Retinal pigment epithelial cell (primary cell): ENCODE measurements around the gene ZNF511.

Experiments
- DNase-seq: peaks from one replicate; pipeline ENCODE4 v3.0.0-alpha.2; 2010; ENCODE audit warnings: low read depth
- H3K4me3 ChIP-seq: 2 replicates; pipeline ENCODE4 v1.5.1; 2011; ENCODE audit warnings: mild to moderate bottlenecking, low read length, control low read depth, moderate library complexity
- TF ChIP-seq, protein P1 (sequence below): conservative IDR thresholded peaks from 2 replicates; pipeline ENCODE4 v1.5.1; 2011; ENCODE audit warnings: low read depth, low read length, control low read depth, inconsistent platforms

Gene ZNF511

GRCh38 chr10:133276100-133276434, 32.6 kb upstream of the ZNF511 start:
- TF ChIP-seq, protein P1, sequence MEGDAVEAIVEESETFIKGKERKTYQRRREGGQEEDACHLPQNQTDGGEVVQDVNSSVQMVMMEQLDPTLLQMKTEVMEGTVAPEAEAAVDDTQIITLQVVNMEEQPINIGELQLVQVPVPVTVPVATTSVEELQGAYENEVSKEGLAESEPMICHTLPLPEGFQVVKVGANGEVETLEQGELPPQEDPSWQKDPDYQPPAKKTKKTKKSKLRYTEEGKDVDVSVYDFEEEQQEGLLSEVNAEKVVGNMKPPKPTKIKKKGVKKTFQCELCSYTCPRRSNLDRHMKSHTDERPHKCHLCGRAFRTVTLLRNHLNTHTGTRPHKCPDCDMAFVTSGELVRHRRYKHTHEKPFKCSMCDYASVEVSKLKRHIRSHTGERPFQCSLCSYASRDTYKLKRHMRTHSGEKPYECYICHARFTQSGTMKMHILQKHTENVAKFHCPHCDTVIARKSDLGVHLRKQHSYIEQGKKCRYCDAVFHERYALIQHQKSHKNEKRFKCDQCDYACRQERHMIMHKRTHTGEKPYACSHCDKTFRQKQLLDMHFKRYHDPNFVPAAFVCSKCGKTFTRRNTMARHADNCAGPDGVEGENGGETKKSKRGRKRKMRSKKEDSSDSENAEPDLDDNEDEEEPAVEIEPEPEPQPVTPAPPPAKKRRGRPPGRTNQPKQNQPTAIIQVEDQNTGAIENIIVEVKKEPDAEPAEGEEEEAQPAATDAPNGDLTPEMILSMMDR = no peak
- peak overlapping the region; percentile 31 for H3K4me3 ChIP-seq
- DNase-seq = no peak

- TF ChIP-seq, protein P1 = no peak
- DNase-seq = no peak
- peak within 1 kb of the TSS; percentile 31 for H3K4me3 ChIP-seq
Observed at GRCh38 chr10:133276435-133277201, 32.1 kb upstream of the ZNF511 start, which contains the start of gene ADAM8. TSS of gene ADAM8 (minus strand) at chr10:133276868. CDS start at chr10:133276817, 51 bp downstream.

GRCh38 chr10:133277277-133277992, 31.3 kb upstream of the ZNF511 start:
- DNase-seq = no peak
- H3K4me3 ChIP-seq = no peak overlapping the region
- TF ChIP-seq, protein P1 = no peak

DNA sequence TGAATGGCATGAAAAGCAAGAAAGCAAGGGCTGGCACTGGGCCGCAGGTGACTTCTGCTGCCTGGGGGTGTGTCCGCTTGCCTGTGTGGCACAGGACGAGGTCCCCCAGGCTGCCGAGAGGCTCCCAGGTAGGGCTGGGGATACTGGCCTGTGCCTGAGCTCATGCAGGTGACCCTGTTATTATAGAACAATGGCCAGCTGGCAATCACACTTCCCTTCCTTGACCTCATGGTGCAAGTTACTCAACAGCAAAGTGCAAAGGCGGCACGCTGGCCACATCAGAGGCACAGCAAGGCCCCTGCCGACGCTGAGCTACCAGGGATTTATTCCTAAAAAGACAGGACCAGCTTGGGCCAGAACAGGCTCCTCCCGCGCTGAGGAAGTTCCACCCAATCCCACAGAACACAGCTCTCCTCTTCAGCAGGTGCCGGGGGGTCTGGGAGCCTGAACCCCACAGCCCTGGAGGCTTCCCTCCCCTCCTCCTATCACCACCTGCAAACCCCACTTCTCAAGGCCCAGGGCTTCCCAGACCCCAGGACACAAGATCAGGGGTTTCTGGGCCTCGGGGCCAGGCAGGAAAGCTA, 30.6 kb upstream of the ZNF511 start:
- no peak for DNase-seq
- TF ChIP-seq, protein P1 = no peak
- H3K4me3 ChIP-seq = no peak overlapping the region

DNA sequence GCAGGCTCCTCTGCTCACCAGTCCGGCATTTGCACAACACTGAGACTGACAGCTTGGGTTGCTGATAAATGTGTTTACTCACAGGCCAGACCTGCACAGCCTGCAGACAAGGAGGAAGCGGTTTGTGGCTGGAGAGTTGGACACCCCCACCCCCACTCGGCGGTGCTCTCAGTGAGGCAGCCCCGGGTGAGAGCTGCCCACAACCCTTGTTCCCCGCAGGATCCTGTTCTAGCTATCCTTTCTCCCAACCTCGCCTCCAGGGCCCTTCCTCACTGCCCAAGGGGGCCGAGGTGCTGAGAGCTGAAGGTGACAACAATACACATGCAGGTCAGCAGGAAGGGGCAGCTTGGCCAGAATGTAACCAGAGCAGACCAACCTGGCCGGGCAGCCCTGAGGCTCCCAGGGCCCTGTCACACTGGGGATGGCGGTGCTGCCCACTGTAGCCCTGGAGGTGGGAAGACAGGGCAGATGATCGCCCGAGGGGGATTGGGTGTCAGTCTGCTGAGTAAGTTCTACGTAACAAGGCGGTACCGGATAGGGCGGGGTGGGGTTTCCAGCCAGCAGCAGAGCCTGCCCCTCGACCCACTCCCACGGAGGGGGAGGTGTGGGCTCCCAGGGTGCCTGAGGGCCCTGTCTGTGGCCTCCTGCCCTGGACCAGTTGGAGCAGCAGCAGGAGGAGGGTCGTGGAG, 30.0 kb upstream of the ZNF511 start:
- TF ChIP-seq, protein P1 = no peak
- H3K4me3 ChIP-seq = no peak overlapping the region
- no peak for DNase-seq

DNA sequence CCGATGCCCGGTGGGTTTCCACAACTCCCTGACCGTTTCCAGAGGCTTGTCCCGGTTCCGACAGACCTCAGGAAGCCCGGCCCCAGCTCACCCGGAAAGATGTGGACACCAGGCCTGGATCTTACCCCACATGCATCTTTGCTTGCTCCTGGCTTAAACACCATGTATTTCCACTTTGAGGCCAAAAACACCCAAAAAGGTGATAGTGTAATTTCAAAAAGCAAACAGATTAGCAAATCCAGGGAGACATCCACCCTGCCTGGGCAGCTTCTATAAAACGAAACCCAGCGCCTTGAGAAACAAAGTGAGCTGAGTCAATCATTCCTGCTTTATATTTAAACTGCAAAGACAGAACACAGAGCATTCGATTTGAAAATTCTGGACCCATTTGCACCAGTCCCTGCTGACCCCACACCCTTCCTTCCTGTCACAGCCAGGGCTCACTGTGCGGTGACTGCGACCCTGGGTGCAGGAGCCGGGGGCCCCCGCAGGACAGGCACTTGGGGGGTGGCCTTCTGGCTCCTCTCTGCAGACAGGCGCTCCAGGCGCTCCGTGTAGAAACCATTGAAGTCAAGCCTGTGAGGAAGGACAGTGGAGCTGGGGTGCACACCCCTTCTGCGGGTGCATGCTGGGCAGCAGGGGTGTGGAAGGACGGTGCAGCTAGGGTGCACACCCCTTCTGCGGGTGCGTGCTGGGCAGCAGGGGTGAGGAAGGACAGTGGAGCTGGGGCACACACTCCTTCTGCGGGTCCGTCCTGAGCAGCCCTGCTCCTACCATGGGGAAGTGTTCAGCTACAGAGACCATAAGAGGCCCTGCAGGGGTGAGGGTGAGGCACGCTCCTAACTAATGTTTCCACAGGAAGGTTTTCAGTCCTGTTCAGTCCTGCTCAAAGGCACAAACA, 29.1 kb upstream of the ZNF511 start:
- DNase-seq = no peak
- no peak overlapping the region for H3K4me3 ChIP-seq
- TF ChIP-seq, protein P1 = no peak
